Breast epithelium (tissue), 4 donors: ENCODE measurements around the gene HIPK2. TPM values are rescaled to one million over a fixed set of nuclear protein-coding genes. Genes with fewer than 3 reads are reported as not detected.

Experiments
- DNase-seq, 2 donors: peaks; one replicate each; pipeline ENCODE4 v3.0.0-alpha.2; 2019; ENCODE audit warnings: low spot score in 2 of 2
- H3K27ac ChIP-seq, 2 donors: fragments of 200-600 bp; sonication (generic) in 1 of 2; one replicate each; pipeline ENCODE4 v1.5.1; 2016 to 2019; ENCODE audit warnings: mild to moderate bottlenecking in 1 of 2
- H3K27me3 ChIP-seq, 2 donors: fragments of 200-600 bp; sonication (generic) in 1 of 2; one replicate each; pipeline versions ENCODE4 v1.5.1 to v1.6.0; 2017 to 2019; ENCODE audit warnings: control low read depth in 1 of 2, mild to moderate bottlenecking in 1 of 2
- H3K36me3 ChIP-seq: fragments of 200-600 bp; one replicate; pipeline ENCODE4 v1.5.1; 2019
- H3K4me1 ChIP-seq, 2 donors: fragments of 200-600 bp; sonication (generic); one replicate each; pipeline ENCODE4 v1.5.1; 2016 to 2019; ENCODE audit warnings: control low read depth in 1 of 2
- H3K4me3 ChIP-seq, 3 donors: fragments of 200-600 bp; sonication (generic); 1 replicate in 2 of 3; 2 replicates in 1 of 3; pipeline ENCODE4 v1.5.1; 2016 to 2019; ENCODE audit warnings: mild to moderate bottlenecking in 3 of 3, moderate library complexity in 2 of 3
- H3K9me3 ChIP-seq, 2 donors: fragments of 200-600 bp; sonication (generic) in 1 of 2; one replicate each; pipeline ENCODE4 v1.5.1; 2016 to 2019; ENCODE audit warnings: control low read depth in 1 of 2
- POLR2A ChIP-seq: fragments of 450-650 bp; IDR thresholded peaks from one replicate; pipeline ENCODE4 v1.6.1; 2016; ENCODE audit warnings: antibody characterized with exemption, mild to moderate bottlenecking, moderate library complexity
- POLR2AphosphoS5 ChIP-seq, 3 donors: sonication (generic); formaldehyde crosslinking; IDR thresholded peaks; one replicate each; pipeline ENCODE4 v1.6.1; 2017; ENCODE audit warnings: antibody characterized with exemption in 3 of 3
- intact Hi-C: fragments of 100-400 bp; cut with DNase I; formaldehyde crosslinking; loops from one replicate; pipeline ENCODE4 v1.15.1; 2023; ENCODE audit warnings: low total_unique reads
- total RNA-seq, 3 donors: library from RNA; depleted of rRNA; stranded (reverse); fragments of >200 nt; gene quantifications; one replicate each; pipeline ENCODE4 v1.1.0, GENCODE V29; 2016
- TF ChIP-seq, protein P1 (sequence below), 3 donors: fragments of 450-650 bp; IDR thresholded peaks; one replicate each; pipeline ENCODE4 v1.5.1; 2016 to 2017; ENCODE audit warnings: antibody characterized with exemption in 3 of 3, mild to moderate bottlenecking in 3 of 3, moderate library complexity in 3 of 3

HIPK2 gene
- total RNA-seq, 3 donors from 2014 or later: 26.4 to 31.8 (median 31.1) TPM

DNA sequence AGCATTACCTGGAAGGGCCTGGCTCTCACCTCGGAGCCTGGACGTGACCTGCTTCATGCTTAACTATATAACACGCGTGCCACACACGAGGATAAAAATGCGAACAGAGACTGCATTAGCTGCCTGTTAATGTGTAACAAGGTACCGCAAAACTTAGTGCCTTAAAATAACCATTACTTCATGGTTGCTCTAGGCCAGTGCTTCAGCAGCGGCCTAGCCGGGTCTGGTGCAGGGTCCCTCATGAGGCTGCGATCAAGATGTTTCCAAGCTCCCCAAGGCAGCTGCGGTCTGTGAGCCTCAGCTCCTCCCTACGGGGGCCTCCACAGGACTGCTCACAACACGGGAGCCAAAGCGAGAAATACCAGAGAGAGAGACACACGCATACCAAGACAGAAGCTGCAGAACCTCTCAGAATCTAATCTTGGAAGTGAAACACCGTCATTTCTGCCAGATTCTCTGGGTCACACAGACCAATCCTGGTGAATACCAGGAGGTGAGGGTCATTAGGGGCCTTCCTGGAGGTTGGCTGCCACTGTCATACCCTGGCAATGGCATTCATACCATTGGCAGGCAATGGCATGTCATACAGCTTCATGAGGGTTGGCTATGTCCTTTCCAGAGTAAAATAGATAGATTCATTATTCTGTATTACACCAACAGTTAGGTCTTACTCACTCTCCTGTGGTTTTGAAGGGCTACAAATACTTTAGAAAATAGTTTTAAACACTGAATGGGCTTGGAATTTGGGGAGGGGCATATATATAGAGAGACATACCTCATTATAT is 94.5 kb downstream of the HIPK2 start:
- TF ChIP-seq POLR2AphosphoS5 (IDR thresholded peaks at IDR 0.05) (no peak), POLR2A (no peak)
- TF ChIP-seq, protein P1, sequence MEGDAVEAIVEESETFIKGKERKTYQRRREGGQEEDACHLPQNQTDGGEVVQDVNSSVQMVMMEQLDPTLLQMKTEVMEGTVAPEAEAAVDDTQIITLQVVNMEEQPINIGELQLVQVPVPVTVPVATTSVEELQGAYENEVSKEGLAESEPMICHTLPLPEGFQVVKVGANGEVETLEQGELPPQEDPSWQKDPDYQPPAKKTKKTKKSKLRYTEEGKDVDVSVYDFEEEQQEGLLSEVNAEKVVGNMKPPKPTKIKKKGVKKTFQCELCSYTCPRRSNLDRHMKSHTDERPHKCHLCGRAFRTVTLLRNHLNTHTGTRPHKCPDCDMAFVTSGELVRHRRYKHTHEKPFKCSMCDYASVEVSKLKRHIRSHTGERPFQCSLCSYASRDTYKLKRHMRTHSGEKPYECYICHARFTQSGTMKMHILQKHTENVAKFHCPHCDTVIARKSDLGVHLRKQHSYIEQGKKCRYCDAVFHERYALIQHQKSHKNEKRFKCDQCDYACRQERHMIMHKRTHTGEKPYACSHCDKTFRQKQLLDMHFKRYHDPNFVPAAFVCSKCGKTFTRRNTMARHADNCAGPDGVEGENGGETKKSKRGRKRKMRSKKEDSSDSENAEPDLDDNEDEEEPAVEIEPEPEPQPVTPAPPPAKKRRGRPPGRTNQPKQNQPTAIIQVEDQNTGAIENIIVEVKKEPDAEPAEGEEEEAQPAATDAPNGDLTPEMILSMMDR (IDR thresholded peaks at IDR 0.05): no peak
- H3K27me3 ChIP-seq: no peaks in the 10 kb centered on the region
- peaks cover 0 to 33% of the 10 kb centered on the region in 2 donors for H3K4me1 ChIP-seq
- H3K4me3 ChIP-seq: no peak overlapping the region
- peak in 1 of 2 donors; percentile 50 for DNase-seq
- H3K36me3 ChIP-seq: no peaks in the 10 kb centered on the region
- peak overlapping the region; percentile 8 to 44 for H3K27ac ChIP-seq
- H3K9me3 ChIP-seq: no peaks in the 10 kb centered on the region
- intact Hi-C loops: no loop called here

DNA sequence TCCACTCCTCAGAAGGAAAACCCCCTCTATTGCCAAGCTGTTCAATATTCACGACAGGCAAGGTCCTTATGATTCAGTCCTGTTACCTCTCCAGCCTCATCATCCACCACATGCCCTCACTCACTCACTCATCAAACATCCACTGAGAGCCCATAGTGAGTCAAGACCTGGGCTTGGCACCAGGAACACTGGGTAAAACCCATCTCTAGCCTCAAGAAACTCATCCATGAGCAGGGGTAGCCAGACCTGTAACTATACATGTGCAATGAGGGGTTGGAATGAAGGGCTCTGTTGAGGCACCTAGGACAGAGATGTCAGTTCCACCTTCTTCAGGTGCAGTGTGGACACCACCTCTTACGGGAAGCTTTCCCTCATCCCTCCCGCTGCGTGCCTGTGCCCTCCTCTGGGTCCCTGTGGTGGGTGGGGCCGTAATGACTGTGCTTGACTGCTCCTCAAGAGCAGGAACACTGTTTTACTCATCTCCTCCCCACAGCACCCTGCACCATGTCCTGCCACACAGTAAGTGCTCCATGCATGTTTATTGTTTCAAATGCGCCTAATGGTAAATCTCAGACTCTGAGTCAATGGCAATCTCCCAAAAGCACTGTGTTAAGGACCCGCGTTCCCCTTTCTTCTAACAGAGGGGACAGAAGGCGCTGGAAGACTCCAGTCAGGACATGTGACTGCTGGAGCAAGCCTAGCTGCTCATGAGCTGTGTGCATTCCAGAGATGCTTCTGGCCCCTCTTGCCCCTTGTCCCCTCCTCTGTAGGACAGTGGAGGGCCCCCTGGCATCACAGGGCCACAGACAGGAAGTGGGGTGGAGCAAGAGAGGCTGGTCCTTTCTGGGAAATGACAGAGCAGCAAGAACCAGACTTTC is 95.4 kb downstream of the HIPK2 start:
- H3K9me3 ChIP-seq: no peaks in the 10 kb centered on the region
- no peak for TF ChIP-seq POLR2A
- TF ChIP-seq, protein P1 (IDR thresholded peaks at IDR 0.05): no peak
- TF ChIP-seq POLR2AphosphoS5 (IDR thresholded peaks at IDR 0.05): no peak
- intact Hi-C loops: no loop called here
- H3K27ac ChIP-seq: peak overlapping the region; percentile 8 to 90
- H3K4me3 ChIP-seq: no peak overlapping the region
- H3K36me3 ChIP-seq: no peaks in the 10 kb centered on the region
- no peaks in the 10 kb centered on the region for H3K27me3 ChIP-seq
- DNase-seq: no peak
- peaks cover 0 to 27% of the 10 kb centered on the region in 2 donors for H3K4me1 ChIP-seq

DNA sequence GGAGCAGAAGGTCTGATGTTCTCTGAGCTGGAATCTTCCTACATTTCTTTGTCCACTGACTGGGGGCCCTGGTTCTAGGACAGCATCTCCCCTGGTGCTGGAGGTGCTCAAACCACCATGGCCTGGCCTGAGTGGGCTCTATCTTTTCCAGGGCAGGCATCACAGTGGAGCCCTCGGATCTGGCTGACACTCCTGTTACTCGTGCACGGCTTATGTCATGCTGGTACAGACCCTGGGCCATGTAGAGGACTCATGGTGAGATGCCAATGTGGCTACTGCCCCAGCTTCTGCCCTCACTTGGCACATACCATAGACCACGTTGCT is 96.0 kb downstream of the HIPK2 start:
- peaks cover 0 to 27% of the 10 kb centered on the region in 2 donors for H3K4me1 ChIP-seq
- no peaks in the 10 kb centered on the region for H3K9me3 ChIP-seq
- no peaks in the 10 kb centered on the region for H3K27me3 ChIP-seq
- intact Hi-C loops: no loop called here
- DNase-seq: no peak
- no peak for TF ChIP-seq POLR2A
- peak overlapping the region in 1 of 2 donors; percentile 90 for H3K27ac ChIP-seq
- no peak overlapping the region for H3K4me3 ChIP-seq
- H3K36me3 ChIP-seq: no peaks in the 10 kb centered on the region

DNA sequence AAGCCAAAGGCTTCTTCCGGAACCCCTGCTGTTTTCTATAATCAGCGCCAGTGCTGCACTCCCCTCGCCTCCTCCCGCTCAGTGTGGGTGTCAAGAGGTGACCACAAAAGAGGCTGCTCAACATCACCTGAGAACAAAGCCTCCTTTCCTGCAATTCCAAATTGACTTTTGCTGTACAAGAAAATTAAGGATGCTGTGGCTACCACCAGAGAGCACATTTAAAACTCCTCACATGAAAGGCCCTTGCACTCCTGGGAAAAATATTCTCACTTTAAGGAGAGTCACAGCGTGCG is 96.4 kb downstream of the HIPK2 start:
- no peak overlapping the region for H3K4me3 ChIP-seq
- no peaks in the 10 kb centered on the region for H3K27me3 ChIP-seq
- H3K4me1 ChIP-seq: peaks cover 0 to 27% of the 10 kb centered on the region in 2 donors
- no peak for DNase-seq
- H3K27ac ChIP-seq: peak overlapping the region; percentile 82 to 90
- H3K36me3 ChIP-seq: no peaks in the 10 kb centered on the region
- no peaks in the 10 kb centered on the region for H3K9me3 ChIP-seq
- intact Hi-C loops: no loop called here
- no peak for TF ChIP-seq POLR2A
- TF ChIP-seq POLR2AphosphoS5 (IDR thresholded peaks at IDR 0.05): no peak
- TF ChIP-seq, protein P1 (IDR thresholded peaks at IDR 0.05): no peak

DNA sequence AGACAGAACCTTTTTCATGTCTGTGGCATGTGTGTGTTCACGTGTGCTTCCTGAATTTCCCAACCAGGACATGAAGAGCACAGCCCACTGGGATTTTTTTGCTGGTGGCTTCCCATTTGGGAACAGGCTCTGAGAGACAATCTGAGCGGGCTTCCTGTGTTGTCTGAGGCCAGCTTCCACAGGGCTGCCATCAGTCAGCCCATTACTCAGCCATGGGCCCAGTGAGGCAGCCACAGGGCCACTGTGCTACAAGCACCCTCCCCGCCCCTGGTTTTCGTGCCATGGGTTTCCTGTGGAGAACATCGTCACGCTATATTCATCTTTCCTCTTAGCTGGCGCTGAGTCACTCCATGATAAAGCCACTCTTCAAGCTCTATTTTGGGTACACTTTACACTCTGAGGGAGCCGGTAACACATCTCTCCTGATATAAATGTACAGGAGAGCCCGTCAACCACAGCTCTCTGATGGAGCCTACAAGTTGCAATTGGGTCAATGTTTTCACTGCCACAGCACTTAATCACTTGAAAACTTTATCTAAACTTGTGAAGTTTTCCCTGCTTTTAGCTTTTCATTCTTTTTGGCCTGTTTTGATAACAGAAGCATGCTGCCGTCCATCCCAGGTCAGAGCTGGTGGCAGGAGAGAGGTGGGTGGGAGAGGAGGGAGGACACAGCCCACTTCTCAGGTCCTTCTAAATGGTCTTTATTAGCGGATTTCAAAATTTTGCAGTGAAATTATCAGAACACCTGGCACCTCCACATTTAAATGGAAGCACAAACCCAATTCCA is 96.9 kb downstream of the HIPK2 start:
- TF ChIP-seq, protein P1 (IDR thresholded peaks at IDR 0.05): no peak
- no peak for TF ChIP-seq POLR2AphosphoS5 (IDR thresholded peaks at IDR 0.05)
- no peak for TF ChIP-seq POLR2A
- Histone ChIP-seq H3K27ac (peak overlapping the region; percentile 82 to 90), H3K36me3 (no peaks in the 10 kb centered on the region), H3K4me3 (no peak overlapping the region), H3K9me3 (no peaks in the 10 kb centered on the region), H3K27me3 (no peaks in the 10 kb centered on the region), H3K4me1 (peaks cover 0 to 27% of the 10 kb centered on the region in 2 donors)
- DNase-seq: no peak
- intact Hi-C loops: no loop called here
